Vagina (tissue), 2 donors: Measurements from ENCODE around the gene MEF2D.

ENCODE experiments used
- CTCF ChIP-seq, 3 experiments: fragments of 450-650 bp in 2 of 3; fragments of 200-600 bp in 1 of 3; sonication (generic) in 1 of 3; IDR thresholded peaks; one replicate each; pipeline ENCODE4 v1.5.1; 2017 to 2019; ENCODE audit warnings: antibody characterized with exemption in 3 of 3, mild to moderate bottlenecking in 2 of 3, moderate library complexity in 2 of 3
- POLR2AphosphoS5 ChIP-seq, 2 donors: sonication (generic); formaldehyde crosslinking; IDR thresholded peaks; one replicate each; pipeline ENCODE4 v1.9.0; 2017; ENCODE audit warnings: antibody characterized with exemption in 2 of 2, mild to moderate bottlenecking in 2 of 2, low read depth in 1 of 2; ENCODE audit not compliant: insufficient read depth in 1 of 2

GRCh38 chr1:156499194-156499841 lies 1.3 kb downstream of the MEF2D start:
- no peak for TF ChIP-seq CTCF (IDR thresholded peaks at IDR 0.05)
- no peak for TF ChIP-seq POLR2AphosphoS5 (IDR thresholded peaks at IDR 0.05; ENCODE audit: insufficient read depth in 1 of 2, low read depth in 1 of 2)
